GM12878 (cell line): ENCODE data around the gene BBS4. TPM values are rescaled to one million over a fixed set of nuclear protein-coding genes. Genes with fewer than 3 reads are reported as not detected.

ENCODE experiments used
- ATAC-seq: fragments of 200-7000 bp; cut with Tn5 transposase; 3 replicates; pipeline ENCODE4 v1.9.1; 2020; ENCODE audit warnings: mild to moderate bottlenecking, moderate library complexity
- BruUV-seq: library from RNA; stranded (reverse); fragments of 400-500 nt; replicated peaks from 2 replicates; lab custom pipeline; 2021; lab: Mats Ljungman, UMichigan
- CTCF ChIA-PET: fragments of 300-600 bp; sonication (Branson Sonifier 250); formaldehyde crosslinking; extraction: SDS; loops from one replicate; lab custom pipeline; 2021; ENCODE audit warnings: inconsistent platforms; lab: Yijun Ruan, JAX
- POLR2A ChIA-PET: fragments of 350-600 bp; formaldehyde crosslinking; extraction: SDS; loops from one replicate; lab custom pipeline; 2021; ENCODE audit warnings: inconsistent platforms; lab: Charles Lee
- RAD21 ChIA-PET: fragments of 300-600 bp; sonication (Branson Sonifier 250); formaldehyde crosslinking; loops from one replicate; lab custom pipeline; 2023; ENCODE audit warnings: antibody characterized with exemption; ENCODE audit not compliant: unreplicated experiment; lab: Charles Lee
- SMC1A ChIA-PET: fragments of 300-600 bp; sonication (Branson Sonifier 250); formaldehyde crosslinking; loops from one replicate; lab custom pipeline; 2023; ENCODE audit not compliant: unreplicated experiment, uncharacterized antibody; lab: Charles Lee
- DNase-seq: peaks from one replicate; pipeline ENCODE4 v3.0.0-alpha.2; 2011; ENCODE audit warnings: low read depth, low spot score
- FAIRE-seq: peaks from 3 replicates; lab custom pipeline; 2011; peaks lifted over from hg19 to GRCh38; lab: Jason Lieb, UNC
- H2AFZ ChIP-seq: 2 replicates; pipeline ENCODE4 v1.6.0; 2011; ENCODE audit warnings: low read depth, low read length, control low read depth; ENCODE audit not compliant: control insufficient read depth
- H3K27ac ChIP-seq: 2 replicates; pipeline ENCODE4 v1.5.1; 2011; ENCODE audit warnings: control low read depth; ENCODE audit not compliant: control insufficient read depth, insufficient read depth
- H3K27me3 ChIP-seq, 2 experiments: replicated peaks in 1 of 2; 2 replicates each; pipeline versions ENCODE4 v1.6.0 to v1.6.1; 2011; ENCODE audit warnings: low read length in 1 of 2; ENCODE audit not compliant: control insufficient read depth in 2 of 2, insufficient read depth in 2 of 2
- H3K36me3 ChIP-seq, 2 experiments: 2 replicates each; pipeline ENCODE4 v1.5.1; 2011; ENCODE audit warnings: low read length in 1 of 2; ENCODE audit not compliant: control insufficient read depth in 2 of 2, insufficient read depth in 2 of 2
- H3K4me1 ChIP-seq: 2 replicates; pipeline ENCODE4 v1.6.1; 2011; ENCODE audit warnings: mild to moderate bottlenecking, low read length, moderate library complexity, mixed read lengths; ENCODE audit not compliant: control insufficient read depth, insufficient read depth
- H3K4me2 ChIP-seq: 2 replicates; pipeline ENCODE4 v1.6.0; 2011; ENCODE audit warnings: control low read depth; ENCODE audit not compliant: control insufficient read depth, insufficient read depth
- H3K4me3 ChIP-seq: fragments of 200-600 bp; sonication (generic); 2 replicates; pipeline ENCODE4 v1.5.1; 2016
- H3K79me2 ChIP-seq: 2 replicates; pipeline ENCODE4 v1.6.0; 2011; ENCODE audit warnings: low read length; ENCODE audit not compliant: control insufficient read depth, insufficient read depth
- H3K9ac ChIP-seq: 2 replicates; pipeline ENCODE4 v1.8.0; 2011; ENCODE audit warnings: low read length, control low read depth, mixed read lengths; ENCODE audit not compliant: control insufficient read depth, insufficient read depth
- H3K9me3 ChIP-seq: replicated peaks from 3 replicates; pipeline ENCODE4 v1.5.1; 2011; ENCODE audit warnings: mild to moderate bottlenecking, low read length; ENCODE audit not compliant: control insufficient read depth, insufficient read depth
- H4K20me1 ChIP-seq: 2 replicates; pipeline ENCODE4 v1.6.0; 2011; ENCODE audit not compliant: control insufficient read depth, insufficient read depth
- CREM ChIP-seq: IDR thresholded peaks from 2 replicates; pipeline ENCODE4 v1.6.1; 2014; ENCODE audit warnings: antibody characterized with exemption, low read depth
- DPF2 ChIP-seq: fragments of 450-650 bp; IDR thresholded peaks from 2 replicates; pipeline ENCODE4 v1.6.1; 2017; ENCODE audit warnings: mild to moderate bottlenecking
- MYC ChIP-seq: IDR thresholded peaks from 2 replicates; pipeline ENCODE4 v1.6.1; 2011; ENCODE audit warnings: mild to moderate bottlenecking, low read length, moderate library complexity, inconsistent platforms; ENCODE audit not compliant: insufficient read depth, insufficient replicate concordance, insufficient read length, severe bottlenecking
- NRF1 ChIP-seq: conservative IDR thresholded peaks from 2 replicates; pipeline ENCODE4 v1.6.1; 2011; ENCODE audit warnings: mild to moderate bottlenecking, low read depth, low read length, improper control_type of control experiment
- PAX5 ChIP-seq: IDR thresholded peaks from 2 replicates; pipeline ENCODE4 v1.6.1; 2011; ENCODE audit warnings: low read depth, low read length, borderline replicate concordance
- PAX8 ChIP-seq: fragments of 450-650 bp; IDR thresholded peaks from 2 replicates; pipeline ENCODE4 v1.6.1; 2017; ENCODE audit warnings: mild to moderate bottlenecking, moderate library complexity
- POLR2A ChIP-seq: IDR thresholded peaks from 2 replicates; pipeline ENCODE4 v1.6.1; 2011; ENCODE audit warnings: low read depth, mild to moderate bottlenecking, low read length
- POLR2AphosphoS2 ChIP-seq: IDR thresholded peaks from 2 replicates; pipeline ENCODE4 v1.6.1; 2011; ENCODE audit warnings: low read depth, mild to moderate bottlenecking, low read length, improper control_type of control experiment, moderate library complexity
- RCOR1 ChIP-seq: conservative IDR thresholded peaks from 2 replicates; pipeline ENCODE4 v1.6.1; 2012; ENCODE audit warnings: low read depth, low read length, improper control_type of control experiment
- SMAD5 ChIP-seq: IDR thresholded peaks from 2 replicates; pipeline ENCODE4 v1.6.1; 2016; ENCODE audit warnings: antibody characterized with exemption, low read depth
- SPI1 ChIP-seq: IDR thresholded peaks from 2 replicates; pipeline ENCODE4 v1.6.1; 2011; ENCODE audit warnings: low read depth, mild to moderate bottlenecking, low read length, moderate library complexity, borderline replicate concordance; ENCODE audit not compliant: insufficient read depth
- TCF3 ChIP-seq: IDR thresholded peaks from 2 replicates; pipeline ENCODE4 v1.6.1; 2012; ENCODE audit warnings: low read depth, mild to moderate bottlenecking, low read length, borderline replicate concordance; ENCODE audit not compliant: insufficient read depth
- ZNF622 ChIP-seq: fragments of 450-650 bp; IDR thresholded peaks from 2 replicates; pipeline ENCODE4 v1.6.1; 2017; ENCODE audit warnings: mild to moderate bottlenecking, inconsistent platforms
- in situ Hi-C: fragments of 300-500 bp; cut with MboI; formaldehyde crosslinking; loops from 9 replicates; pipeline ENCODE4 v1.14.3; 2018; ENCODE audit warnings: mixed read lengths
- intact Hi-C: fragments of 100-400 bp; cut with micrococcal nuclease; formaldehyde crosslinking; loops from one replicate; pipeline ENCODE4 v1.14.2; 2022; ENCODE audit not compliant: unreplicated experiment
- polyA plus RNA-seq, 11 experiments: library from polyadenylated mRNA; depleted of rRNA in 4 of 11; unstranded in 6 of 11; stranded (reverse) in 5 of 11; fragments of >200 nt; fragmentation: Nextera tagmentation in 4 of 11; fragmentation: Illumina TruSeq in 1 of 11; extraction: Ambion mirVana in 4 of 11; extraction: Trizol in 1 of 11; gene quantifications; 1 replicate in 1 of 11; 2 replicates in 10 of 11; pipeline versions ENCODE4 v1.2.1 to v1.2.3, GENCODE V29; 2011 to 2016; ENCODE audit warnings: inconsistent platforms in 2 of 11, missing spikeins in 2 of 11, low read depth in 1 of 11
- total RNA-seq, 4 experiments: library from RNA; depleted of rRNA in 3 of 4; stranded (reverse); fragments of >200 nt in 3 of 4; fragmentation: Illumina TruSeq in 1 of 4; extraction: Trizol in 1 of 4; gene quantifications; 2 replicates each; pipeline versions ENCODE4 v1.2.1 to v1.2.3, GENCODE V29; 2013 to 2021
- TF ChIP-seq, protein P1 (sequence below): fragments of 450-650 bp; IDR thresholded peaks from 2 replicates; pipeline ENCODE4 v1.6.1; 2017; ENCODE audit warnings: mild to moderate bottlenecking, moderate library complexity
- TF ChIP-seq, protein P2 (sequence below): fragments of 450-650 bp; IDR thresholded peaks from 2 replicates; pipeline ENCODE4 v1.6.1; 2017; ENCODE audit warnings: antibody characterized with exemption, mild to moderate bottlenecking, moderate library complexity

Gene BBS4
- total and polyA plus RNA-seq, 10 of the 15 experiments (the other 5 are each of a cell fraction or from before 2014, with no cell fraction given), result 7.2 to 22.1 (median 9.9) TPM

DNA sequence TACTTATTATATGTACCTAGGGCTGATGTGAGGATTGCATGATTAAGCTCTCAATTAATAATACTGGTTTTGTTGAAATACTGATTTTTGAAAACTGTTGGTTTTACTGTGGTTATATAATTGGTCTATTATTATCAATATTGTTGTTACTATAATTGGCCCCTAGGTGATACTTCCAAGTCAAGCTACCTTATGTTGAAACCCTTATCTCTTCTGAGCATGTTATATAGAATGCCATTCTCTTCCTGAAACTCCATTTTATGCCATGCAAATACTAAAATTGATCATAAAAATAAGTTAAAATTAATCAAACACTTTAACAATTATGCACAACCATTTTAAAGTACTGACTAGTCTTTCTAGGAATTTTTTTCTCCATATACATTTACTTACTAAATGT, 46.1 kb downstream of the BBS4 start:
- Histone ChIP-seq H4K20me1 (no peaks in the 10 kb centered on the region), H3K27me3 (no peaks in the 10 kb centered on the region), H3K4me1 (no peaks in the 10 kb centered on the region; the same call in 1 of the 2 replicates), H3K79me2 (no peaks in the 10 kb centered on the region), H2AFZ (no peak overlapping the region), H3K4me2 (no peak overlapping the region), H3K9ac (no peak overlapping the region), H3K4me3 (no peak overlapping the region), H3K36me3 (peaks cover 2 to 12% of the 10 kb centered on the region in 2 experiments; a peak in 3 of 4 replicates), H3K9me3 (no peaks in the 10 kb centered on the region), H3K27ac (no peak overlapping the region)
- ChIA-PET POLR2A (no interaction called here), CTCF (interaction anchor here (1.1 to 7.0 kb wide), 4 partner anchors 8 to 50 kb away, joined by 3 to 46 read pairs (median 4); no protein-coding TSS in a partner anchor), RAD21 (no interaction called here), SMC1A (interaction anchor here (1.4 to 1.7 kb wide), 4 partner anchors 10 to 154 kb away, joined by 3 to 7 read pairs (median 3); no protein-coding TSS in a partner anchor)
- BruUV-seq, result no TSS peak
- no peak for DNase-seq
- intact Hi-C loops, result no loop called here
- no peak for ATAC-seq
- in situ Hi-C loops, result no loop called here
- no peak for FAIRE-seq
- TF ChIP-seq DPF2 (no peak), PAX5 (no peak), POLR2AphosphoS2 (no peak), RCOR1 (no peak), SMAD5 (no peak), PAX8 (no peak), MYC (no peak), POLR2A (no peak), SPI1 (no peak), CREM (no peak), TCF3 (no peak), NRF1 (no peak), ZNF622 (no peak)
- TF ChIP-seq, protein P1, sequence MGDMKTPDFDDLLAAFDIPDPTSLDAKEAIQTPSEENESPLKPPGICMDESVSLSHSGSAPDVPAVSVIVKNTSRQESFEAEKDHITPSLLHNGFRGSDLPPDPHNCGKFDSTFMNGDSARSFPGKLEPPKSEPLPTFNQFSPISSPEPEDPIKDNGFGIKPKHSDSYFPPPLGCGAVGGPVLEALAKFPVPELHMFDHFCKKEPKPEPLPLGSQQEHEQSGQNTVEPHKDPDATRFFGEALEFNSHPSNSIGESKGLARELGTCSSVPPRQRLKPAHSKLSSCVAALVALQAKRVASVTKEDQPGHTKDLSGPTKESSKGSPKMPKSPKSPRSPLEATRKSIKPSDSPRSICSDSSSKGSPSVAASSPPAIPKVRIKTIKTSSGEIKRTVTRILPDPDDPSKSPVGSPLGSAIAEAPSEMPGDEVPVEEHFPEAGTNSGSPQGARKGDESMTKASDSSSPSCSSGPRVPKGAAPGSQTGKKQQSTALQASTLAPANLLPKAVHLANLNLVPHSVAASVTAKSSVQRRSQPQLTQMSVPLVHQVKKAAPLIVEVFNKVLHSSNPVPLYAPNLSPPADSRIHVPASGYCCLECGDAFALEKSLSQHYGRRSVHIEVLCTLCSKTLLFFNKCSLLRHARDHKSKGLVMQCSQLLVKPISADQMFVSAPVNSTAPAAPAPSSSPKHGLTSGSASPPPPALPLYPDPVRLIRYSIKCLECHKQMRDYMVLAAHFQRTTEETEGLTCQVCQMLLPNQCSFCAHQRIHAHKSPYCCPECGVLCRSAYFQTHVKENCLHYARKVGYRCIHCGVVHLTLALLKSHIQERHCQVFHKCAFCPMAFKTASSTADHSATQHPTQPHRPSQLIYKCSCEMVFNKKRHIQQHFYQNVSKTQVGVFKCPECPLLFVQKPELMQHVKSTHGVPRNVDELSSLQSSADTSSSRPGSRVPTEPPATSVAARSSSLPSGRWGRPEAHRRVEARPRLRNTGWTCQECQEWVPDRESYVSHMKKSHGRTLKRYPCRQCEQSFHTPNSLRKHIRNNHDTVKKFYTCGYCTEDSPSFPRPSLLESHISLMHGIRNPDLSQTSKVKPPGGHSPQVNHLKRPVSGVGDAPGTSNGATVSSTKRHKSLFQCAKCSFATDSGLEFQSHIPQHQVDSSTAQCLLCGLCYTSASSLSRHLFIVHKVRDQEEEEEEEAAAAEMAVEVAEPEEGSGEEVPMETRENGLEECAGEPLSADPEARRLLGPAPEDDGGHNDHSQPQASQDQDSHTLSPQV, result no peak
- TF ChIP-seq, protein P2, sequence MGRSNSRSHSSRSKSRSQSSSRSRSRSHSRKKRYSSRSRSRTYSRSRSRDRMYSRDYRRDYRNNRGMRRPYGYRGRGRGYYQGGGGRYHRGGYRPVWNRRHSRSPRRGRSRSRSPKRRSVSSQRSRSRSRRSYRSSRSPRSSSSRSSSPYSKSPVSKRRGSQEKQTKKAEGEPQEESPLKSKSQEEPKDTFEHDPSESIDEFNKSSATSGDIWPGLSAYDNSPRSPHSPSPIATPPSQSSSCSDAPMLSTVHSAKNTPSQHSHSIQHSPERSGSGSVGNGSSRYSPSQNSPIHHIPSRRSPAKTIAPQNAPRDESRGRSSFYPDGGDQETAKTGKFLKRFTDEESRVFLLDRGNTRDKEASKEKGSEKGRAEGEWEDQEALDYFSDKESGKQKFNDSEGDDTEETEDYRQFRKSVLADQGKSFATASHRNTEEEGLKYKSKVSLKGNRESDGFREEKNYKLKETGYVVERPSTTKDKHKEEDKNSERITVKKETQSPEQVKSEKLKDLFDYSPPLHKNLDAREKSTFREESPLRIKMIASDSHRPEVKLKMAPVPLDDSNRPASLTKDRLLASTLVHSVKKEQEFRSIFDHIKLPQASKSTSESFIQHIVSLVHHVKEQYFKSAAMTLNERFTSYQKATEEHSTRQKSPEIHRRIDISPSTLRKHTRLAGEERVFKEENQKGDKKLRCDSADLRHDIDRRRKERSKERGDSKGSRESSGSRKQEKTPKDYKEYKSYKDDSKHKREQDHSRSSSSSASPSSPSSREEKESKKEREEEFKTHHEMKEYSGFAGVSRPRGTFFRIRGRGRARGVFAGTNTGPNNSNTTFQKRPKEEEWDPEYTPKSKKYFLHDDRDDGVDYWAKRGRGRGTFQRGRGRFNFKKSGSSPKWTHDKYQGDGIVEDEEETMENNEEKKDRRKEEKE, result no peak
